ENCODE data around the gene PMP22.
"Not testable (repeated sequence)": the region's sequence is repeated elsewhere in the genome, so short reads cannot be mapped to it uniquely, and the experiment has no call there.

Gene PMP22

GRCh38 chr17:15231851-15232516 is 33.1 kb downstream of the PMP22 start:
- Histone ChIP-seq H3K4me3 (ENCODE audit: low read length) (no peak overlapping the region), H3K27ac (ENCODE audit: low read length) (no peak overlapping the region)

GRCh38 chr17:15230866-15231265 is 34.3 kb downstream of the PMP22 start:
- Histone ChIP-seq H3K36me3 (ENCODE audit: control insufficient read depth, low read depth, low read length) (no peaks in the 10 kb centered on the region), H3K4me3 (ENCODE audit: low read length) (no peak overlapping the region), H3K9ac (ENCODE audit: low read length) (no peak overlapping the region), H3K27me3 (ENCODE audit: control insufficient read depth, insufficient read depth, low read length) (no peaks in the 10 kb centered on the region), H3K4me1 (ENCODE audit: control insufficient read depth, low read depth, low read length) (no peaks in the 10 kb centered on the region), H3K9me3 (ENCODE audit: control insufficient read depth, low read depth, low read length) (no peaks in the 10 kb centered on the region), H3K27ac (ENCODE audit: low read length) (no peak overlapping the region)

More at GRCh38 chr17:15231851-15232516, 33.1 kb downstream of the PMP22 start:
- Histone ChIP-seq H3K9me3 (ENCODE audit: control insufficient read depth, low read depth, low read length) (no peaks in the 10 kb centered on the region), H3K36me3 (ENCODE audit: control insufficient read depth, low read depth, low read length) (no peaks in the 10 kb centered on the region), H3K27me3 (ENCODE audit: control insufficient read depth, insufficient read depth, low read length) (no peaks in the 10 kb centered on the region), H3K9ac (ENCODE audit: low read length) (no peak overlapping the region), H3K4me1 (ENCODE audit: control insufficient read depth, low read depth, low read length) (no peaks in the 10 kb centered on the region)

- H3K36me3 ChIP-seq (ENCODE audit: control insufficient read depth, low read depth, low read length); H3K27me3 ChIP-seq (ENCODE audit: control insufficient read depth, insufficient read depth, low read length); H3K4me3 ChIP-seq (ENCODE audit: low read length); H3K4me1 ChIP-seq (ENCODE audit: control insufficient read depth, low read depth, low read length); H3K9ac ChIP-seq (ENCODE audit: low read length); H3K27ac ChIP-seq (ENCODE audit: low read length); H3K9me3 ChIP-seq (ENCODE audit: control insufficient read depth, low read depth, low read length): not testable (repeated sequence)
Measured at GRCh38 chr17:15221827-15222226, 43.3 kb downstream of the PMP22 start.

GRCh38 chr17:15220785-15221184 is 44.3 kb downstream of the PMP22 start:
- H3K36me3 ChIP-seq (ENCODE audit: control insufficient read depth, low read depth, low read length) = no peaks in the 10 kb centered on the region
- no peaks in the 10 kb centered on the region for H3K9me3 ChIP-seq (ENCODE audit: control insufficient read depth, low read depth, low read length)
- no peak overlapping the region for H3K9ac ChIP-seq (ENCODE audit: low read length)
- no peaks in the 10 kb centered on the region for H3K27me3 ChIP-seq (ENCODE audit: control insufficient read depth, insufficient read depth, low read length)
- H3K27ac ChIP-seq (ENCODE audit: low read length) = no peak overlapping the region
- no peaks in the 10 kb centered on the region for H3K4me1 ChIP-seq (ENCODE audit: control insufficient read depth, low read depth, low read length)
- no peak overlapping the region for H3K4me3 ChIP-seq (ENCODE audit: low read length)

GRCh38 chr17:15216481-15216880 is 48.6 kb downstream of the PMP22 start:
- no peak overlapping the region for H3K9ac ChIP-seq (ENCODE audit: low read length)
- no peaks in the 10 kb centered on the region for H3K27me3 ChIP-seq (ENCODE audit: control insufficient read depth, insufficient read depth, low read length)
- H3K9me3 ChIP-seq (ENCODE audit: control insufficient read depth, low read depth, low read length) = no peaks in the 10 kb centered on the region
- H3K27ac ChIP-seq (ENCODE audit: low read length) = no peak overlapping the region
- no peaks in the 10 kb centered on the region for H3K4me1 ChIP-seq (ENCODE audit: control insufficient read depth, low read depth, low read length)
- no peak overlapping the region for H3K4me3 ChIP-seq (ENCODE audit: low read length)
- H3K36me3 ChIP-seq (ENCODE audit: control insufficient read depth, low read depth, low read length) = no peaks in the 10 kb centered on the region

GRCh38 chr17:15213381-15214087 is 51.6 kb downstream of the PMP22 start:
- no peaks in the 10 kb centered on the region for H3K9me3 ChIP-seq (ENCODE audit: control insufficient read depth, low read depth, low read length)
- no peaks in the 10 kb centered on the region for H3K36me3 ChIP-seq (ENCODE audit: control insufficient read depth, low read depth, low read length)

GRCh38 chr17:15210247-15210646 is 54.9 kb downstream of the PMP22 start:
- Histone ChIP-seq H3K4me3 (ENCODE audit: low read length) (no peak overlapping the region), H3K4me1 (ENCODE audit: control insufficient read depth, low read depth, low read length) (no peaks in the 10 kb centered on the region), H3K27me3 (ENCODE audit: control insufficient read depth, insufficient read depth, low read length) (no peaks in the 10 kb centered on the region), H3K36me3 (ENCODE audit: control insufficient read depth, low read depth, low read length) (no peaks in the 10 kb centered on the region), H3K9me3 (ENCODE audit: control insufficient read depth, low read depth, low read length) (no peaks in the 10 kb centered on the region), H3K9ac (ENCODE audit: low read length) (no peak overlapping the region), H3K27ac (ENCODE audit: low read length) (no peak overlapping the region)

More at GRCh38 chr17:15213381-15214087, 51.6 kb downstream of the PMP22 start:
- Histone ChIP-seq H3K27me3 (ENCODE audit: control insufficient read depth, insufficient read depth, low read length) (no peaks in the 10 kb centered on the region), H3K9ac (ENCODE audit: low read length) (no peak overlapping the region), H3K4me3 (ENCODE audit: low read length) (no peak overlapping the region), H3K27ac (ENCODE audit: low read length) (no peak overlapping the region), H3K4me1 (ENCODE audit: control insufficient read depth, low read depth, low read length) (no peaks in the 10 kb centered on the region)

- not testable (repeated sequence) for H3K27ac ChIP-seq (ENCODE audit: low read length); H3K9ac ChIP-seq (ENCODE audit: low read length); H3K27me3 ChIP-seq (ENCODE audit: control insufficient read depth, insufficient read depth, low read length); H3K36me3 ChIP-seq (ENCODE audit: control insufficient read depth, low read depth, low read length); H3K4me1 ChIP-seq (ENCODE audit: control insufficient read depth, low read depth, low read length); H3K4me3 ChIP-seq (ENCODE audit: low read length); H3K9me3 ChIP-seq (ENCODE audit: control insufficient read depth, low read depth, low read length)
Measured at GRCh38 chr17:15203062-15203461, 62.1 kb downstream of the PMP22 start.

GRCh38 chr17:15200574-15200973 is 64.6 kb downstream of the PMP22 start:
- H3K4me1 ChIP-seq (ENCODE audit: control insufficient read depth, low read depth, low read length); H3K27me3 ChIP-seq (ENCODE audit: control insufficient read depth, insufficient read depth, low read length); H3K27ac ChIP-seq (ENCODE audit: low read length); H3K4me3 ChIP-seq (ENCODE audit: low read length); H3K9ac ChIP-seq (ENCODE audit: low read length); H3K36me3 ChIP-seq (ENCODE audit: control insufficient read depth, low read depth, low read length); H3K9me3 ChIP-seq (ENCODE audit: control insufficient read depth, low read depth, low read length): not testable (repeated sequence)

GRCh38 chr17:15197229-15197628 is 67.9 kb downstream of the PMP22 start:
- H3K9me3 ChIP-seq (ENCODE audit: control insufficient read depth, low read depth, low read length) = peaks cover 8% of the 10 kb centered on the region
- no peak overlapping the region for H3K9ac ChIP-seq (ENCODE audit: low read length)
- H3K4me3 ChIP-seq (ENCODE audit: low read length) = no peak overlapping the region

GRCh38 chr17:15194859-15195277 is 70.3 kb downstream of the PMP22 start:
- Histone ChIP-seq H3K27me3 (ENCODE audit: control insufficient read depth, insufficient read depth, low read length) (no peaks in the 10 kb centered on the region), H3K9ac (ENCODE audit: low read length) (no peak overlapping the region), H3K4me3 (ENCODE audit: low read length) (no peak overlapping the region), H3K9me3 (ENCODE audit: control insufficient read depth, low read depth, low read length) (peaks cover 8% of the 10 kb centered on the region), H3K36me3 (ENCODE audit: control insufficient read depth, low read depth, low read length) (no peaks in the 10 kb centered on the region), H3K4me1 (ENCODE audit: control insufficient read depth, low read depth, low read length) (peaks cover 3% of the 10 kb centered on the region), H3K27ac (ENCODE audit: low read length) (no peak overlapping the region)

More at GRCh38 chr17:15197229-15197628, 67.9 kb downstream of the PMP22 start:
- no peaks in the 10 kb centered on the region for H3K27me3 ChIP-seq (ENCODE audit: control insufficient read depth, insufficient read depth, low read length)
- H3K36me3 ChIP-seq (ENCODE audit: control insufficient read depth, low read depth, low read length) = no peaks in the 10 kb centered on the region
- no peaks in the 10 kb centered on the region for H3K4me1 ChIP-seq (ENCODE audit: control insufficient read depth, low read depth, low read length)
- H3K27ac ChIP-seq (ENCODE audit: low read length) = no peak overlapping the region

- H3K27ac ChIP-seq (ENCODE audit: low read length) = no peak overlapping the region
- H3K36me3 ChIP-seq (ENCODE audit: control insufficient read depth, low read depth, low read length) = no peaks in the 10 kb centered on the region
- H3K9me3 ChIP-seq (ENCODE audit: control insufficient read depth, low read depth, low read length) = no peaks in the 10 kb centered on the region
- H3K4me3 ChIP-seq (ENCODE audit: low read length) = no peak overlapping the region
- no peaks in the 10 kb centered on the region for H3K27me3 ChIP-seq (ENCODE audit: control insufficient read depth, insufficient read depth, low read length)
- H3K4me1 ChIP-seq (ENCODE audit: control insufficient read depth, low read depth, low read length) = peaks cover 3% of the 10 kb centered on the region
- H3K9ac ChIP-seq (ENCODE audit: low read length) = no peak overlapping the region
Measured at GRCh38 chr17:15185625-15185991, 79.5 kb downstream of the PMP22 start.

Measured in iPS-18a (cell line).